Measurements from ENCODE around the gene FAM72B.
"Not testable (repeated sequence)": the region's sequence is repeated elsewhere in the genome, so short reads cannot be mapped to it uniquely, and the experiment has no call there.

Gene FAM72B

GRCh38 chr1:121187914-121188313 lies 3.8 kb upstream of the FAM72B start:
- not testable (repeated sequence) for H3K9ac ChIP-seq (ENCODE audit: low read length); H3F3A ChIP-seq (ENCODE audit: insufficient read depth)

GRCh38 chr1:121186191-121186590 lies 2.1 kb upstream of the FAM72B start:
- H3K4me2 ChIP-seq (ENCODE audit: low read depth, low read length, poor library complexity, severe bottlenecking); H3K27ac ChIP-seq (ENCODE audit: low read depth, low read length); H3K9me2 ChIP-seq (replicated peaks; ENCODE audit: insufficient read depth, low read length); H3K4me3 ChIP-seq (ENCODE audit: insufficient read depth, low read length, poor library complexity, severe bottlenecking); H4K20me1 ChIP-seq (ENCODE audit: low read depth, low read length); H3K79me2 ChIP-seq (ENCODE audit: insufficient read depth, low read length); H3K9me3 ChIP-seq (ENCODE audit: insufficient read depth, low read length); H3K27me3 ChIP-seq (ENCODE audit: low read length); H2AFZ ChIP-seq (ENCODE audit: low read depth, low read length, severe bottlenecking); H3K9ac ChIP-seq (ENCODE audit: low read length); H3K36me3 ChIP-seq (ENCODE audit: low read length); H3F3A ChIP-seq (ENCODE audit: insufficient read depth): not testable (repeated sequence)

More at GRCh38 chr1:121187914-121188313, 3.8 kb upstream of the FAM72B start:
- not testable (repeated sequence) for H3K9me2 ChIP-seq (replicated peaks; ENCODE audit: insufficient read depth, low read length); H4K20me1 ChIP-seq (ENCODE audit: low read depth, low read length); H3K27ac ChIP-seq (ENCODE audit: low read depth, low read length); H3K27me3 ChIP-seq (ENCODE audit: low read length); H3K36me3 ChIP-seq (ENCODE audit: low read length); H3K9me3 ChIP-seq (ENCODE audit: insufficient read depth, low read length); H3K4me3 ChIP-seq (ENCODE audit: insufficient read depth, low read length, poor library complexity, severe bottlenecking); H3K79me2 ChIP-seq (ENCODE audit: insufficient read depth, low read length); H2AFZ ChIP-seq (ENCODE audit: low read depth, low read length, severe bottlenecking)
- H3K4me2 ChIP-seq (ENCODE audit: low read depth, low read length, poor library complexity, severe bottlenecking): peak overlapping the region; percentile 10

- H3K27ac ChIP-seq (ENCODE audit: low read depth, low read length); H3K79me2 ChIP-seq (ENCODE audit: insufficient read depth, low read length); H2AFZ ChIP-seq (ENCODE audit: low read depth, low read length, severe bottlenecking); H3K9me3 ChIP-seq (ENCODE audit: insufficient read depth, low read length); H3K36me3 ChIP-seq (ENCODE audit: low read length); H3K4me3 ChIP-seq (ENCODE audit: insufficient read depth, low read length, poor library complexity, severe bottlenecking); H3F3A ChIP-seq (ENCODE audit: insufficient read depth); H3K4me2 ChIP-seq (ENCODE audit: low read depth, low read length, poor library complexity, severe bottlenecking); H3K9me2 ChIP-seq (replicated peaks; ENCODE audit: insufficient read depth, low read length); H3K27me3 ChIP-seq (ENCODE audit: low read length); H4K20me1 ChIP-seq (ENCODE audit: low read depth, low read length): not testable (repeated sequence)
- H3K9ac ChIP-seq (ENCODE audit: low read length): peak overlapping the region; percentile 28; the same call in 1 of the 2 replicates
These were observed 1.1 kb upstream of the FAM72B start for GRCh38 chr1:121185140-121185708.

- peak overlapping the region; percentile 31 for H3K4me2 ChIP-seq (ENCODE audit: low read depth, low read length, poor library complexity, severe bottlenecking)
- H3K9me2 ChIP-seq (replicated peaks; ENCODE audit: insufficient read depth, low read length); H3K36me3 ChIP-seq (ENCODE audit: low read length); H3K27me3 ChIP-seq (ENCODE audit: low read length); H4K20me1 ChIP-seq (ENCODE audit: low read depth, low read length); H3K9me3 ChIP-seq (ENCODE audit: insufficient read depth, low read length); H3K79me2 ChIP-seq (ENCODE audit: insufficient read depth, low read length); H3F3A ChIP-seq (ENCODE audit: insufficient read depth); H2AFZ ChIP-seq (ENCODE audit: low read depth, low read length, severe bottlenecking): not testable (repeated sequence)
- peak overlapping the region; percentile 55; the same call in 1 of the 2 replicates for H3K27ac ChIP-seq (ENCODE audit: low read depth, low read length)
- peak overlapping the region; percentile 52 for H3K4me3 ChIP-seq (ENCODE audit: insufficient read depth, low read length, poor library complexity, severe bottlenecking)
- peak overlapping the region; percentile 55 for H3K9ac ChIP-seq (ENCODE audit: low read length)
These were observed 273 bp downstream of the FAM72B start for GRCh38 chr1:121183867-121184266.

- not testable (repeated sequence) for H3K27ac ChIP-seq (ENCODE audit: low read depth, low read length); H3F3A ChIP-seq (ENCODE audit: insufficient read depth); H3K27me3 ChIP-seq (ENCODE audit: low read length); H3K4me3 ChIP-seq (ENCODE audit: insufficient read depth, low read length, poor library complexity, severe bottlenecking); H4K20me1 ChIP-seq (ENCODE audit: low read depth, low read length); H3K9me2 ChIP-seq (replicated peaks; ENCODE audit: insufficient read depth, low read length); H3K9ac ChIP-seq (ENCODE audit: low read length); H3K4me2 ChIP-seq (ENCODE audit: low read depth, low read length, poor library complexity, severe bottlenecking); H3K36me3 ChIP-seq (ENCODE audit: low read length); H2AFZ ChIP-seq (ENCODE audit: low read depth, low read length, severe bottlenecking); H3K79me2 ChIP-seq (ENCODE audit: insufficient read depth, low read length); H3K9me3 ChIP-seq (ENCODE audit: insufficient read depth, low read length)
These were observed 5.9 kb downstream of the FAM72B start for GRCh38 chr1:121178197-121178596.

- H3K79me2 ChIP-seq (ENCODE audit: insufficient read depth, low read length); H4K20me1 ChIP-seq (ENCODE audit: low read depth, low read length); H3K9me2 ChIP-seq (replicated peaks; ENCODE audit: insufficient read depth, low read length); H3F3A ChIP-seq (ENCODE audit: insufficient read depth); H3K9ac ChIP-seq (ENCODE audit: low read length); H3K4me3 ChIP-seq (ENCODE audit: insufficient read depth, low read length, poor library complexity, severe bottlenecking); H3K27me3 ChIP-seq (ENCODE audit: low read length); H3K27ac ChIP-seq (ENCODE audit: low read depth, low read length); H3K9me3 ChIP-seq (ENCODE audit: insufficient read depth, low read length); H3K36me3 ChIP-seq (ENCODE audit: low read length); H3K4me2 ChIP-seq (ENCODE audit: low read depth, low read length, poor library complexity, severe bottlenecking); H2AFZ ChIP-seq (ENCODE audit: low read depth, low read length, severe bottlenecking): not testable (repeated sequence)
These were observed 7.5 kb downstream of the FAM72B start for GRCh38 chr1:121176649-121177048.

GRCh38 chr1:121168152-121168668 lies 15.9 kb downstream of the FAM72B start:
- not testable (repeated sequence) for H2AFZ ChIP-seq (ENCODE audit: low read depth, low read length, severe bottlenecking); H4K20me1 ChIP-seq (ENCODE audit: low read depth, low read length); H3K27me3 ChIP-seq (ENCODE audit: low read length); H3K9ac ChIP-seq (ENCODE audit: low read length); H3F3A ChIP-seq (ENCODE audit: insufficient read depth); H3K4me2 ChIP-seq (ENCODE audit: low read depth, low read length, poor library complexity, severe bottlenecking); H3K36me3 ChIP-seq (ENCODE audit: low read length); H3K27ac ChIP-seq (ENCODE audit: low read depth, low read length); H3K4me3 ChIP-seq (ENCODE audit: insufficient read depth, low read length, poor library complexity, severe bottlenecking); H3K79me2 ChIP-seq (ENCODE audit: insufficient read depth, low read length); H3K9me3 ChIP-seq (ENCODE audit: insufficient read depth, low read length); H3K9me2 ChIP-seq (replicated peaks; ENCODE audit: insufficient read depth, low read length)

GRCh38 chr1:121167225-121167738 lies 16.9 kb downstream of the FAM72B start:
- H3K9ac ChIP-seq (ENCODE audit: low read length); H3K27ac ChIP-seq (ENCODE audit: low read depth, low read length); H3K9me2 ChIP-seq (replicated peaks; ENCODE audit: insufficient read depth, low read length): not testable (repeated sequence)

More at GRCh38 chr1:121167225-121167738, 16.9 kb downstream of the FAM72B start:
- not testable (repeated sequence) for H3K9me3 ChIP-seq (ENCODE audit: insufficient read depth, low read length); H4K20me1 ChIP-seq (ENCODE audit: low read depth, low read length); H3K4me2 ChIP-seq (ENCODE audit: low read depth, low read length, poor library complexity, severe bottlenecking); H3F3A ChIP-seq (ENCODE audit: insufficient read depth); H3K36me3 ChIP-seq (ENCODE audit: low read length); H3K4me3 ChIP-seq (ENCODE audit: insufficient read depth, low read length, poor library complexity, severe bottlenecking); H3K79me2 ChIP-seq (ENCODE audit: insufficient read depth, low read length); H2AFZ ChIP-seq (ENCODE audit: low read depth, low read length, severe bottlenecking); H3K27me3 ChIP-seq (ENCODE audit: low read length)
